SU-DHL-6 (cell line): ENCODE measurements around the gene PPP3CA.

Experiments
- H2AFZ ChIP-seq: fragments of 200-600 bp; sonication (generic); 2 replicates; pipeline ENCODE4 v1.6.1; 2014; ENCODE audit warnings: low read depth, mild to moderate bottlenecking, moderate library complexity, mixed read lengths, antibody characterized with exemption, low read length; ENCODE audit not compliant: severe bottlenecking
- H3F3A ChIP-seq: fragments of 200-600 bp; shearing (Covaris generic); 2 replicates; pipeline ENCODE4 v1.6.0; 2016; ENCODE audit warnings: antibody characterized with exemption, mild to moderate bottlenecking; ENCODE audit not compliant: insufficient read depth
- H3K27ac ChIP-seq: fragments of 200-600 bp; sonication (generic); 2 replicates; pipeline ENCODE4 v1.5.1; 2016; ENCODE audit warnings: low read depth, mild to moderate bottlenecking, low read length, moderate library complexity, mixed read lengths
- H3K27me3 ChIP-seq: fragments of 200-600 bp; sonication (generic), shearing (Covaris generic); 2 replicates; pipeline ENCODE4 v1.6.0; 2014; ENCODE audit warnings: mild to moderate bottlenecking, low read length
- H3K36me3 ChIP-seq: fragments of 200-600 bp; sonication (generic); 2 replicates; pipeline ENCODE4 v1.6.1; 2014; ENCODE audit warnings: mild to moderate bottlenecking, low read length, mixed read lengths
- H3K4me2 ChIP-seq: fragments of 300-600, 200-600 bp; shearing (Covaris generic), sonication (generic); 2 replicates; pipeline ENCODE4 v1.6.0; 2014; ENCODE audit warnings: low read length, low read depth, mild to moderate bottlenecking; ENCODE audit not compliant: poor library complexity, severe bottlenecking
- H3K4me3 ChIP-seq: fragments of 200-600 bp; sonication (generic); 2 replicates; pipeline ENCODE4 v1.5.1; 2014; ENCODE audit warnings: antibody characterized with exemption, low read length, mild to moderate bottlenecking, mixed read lengths; ENCODE audit not compliant: insufficient read depth, poor library complexity, severe bottlenecking
- H3K79me2 ChIP-seq: fragments of 200-600 bp; sonication (generic); 2 replicates; pipeline ENCODE4 v1.6.1; 2014; ENCODE audit warnings: mild to moderate bottlenecking, low read length, moderate library complexity; ENCODE audit not compliant: insufficient read depth
- H3K9ac ChIP-seq: fragments of 200-600 bp; sonication (generic); 2 replicates; pipeline ENCODE4 v1.7.0; 2014; ENCODE audit warnings: mild to moderate bottlenecking, low read length
- H3K9me2 ChIP-seq: fragments of 200-600 bp; sonication (generic); replicated peaks from 2 replicates; pipeline ENCODE4 v1.6.1; 2014; ENCODE audit warnings: low read length; ENCODE audit not compliant: insufficient read depth
- H3K9me3 ChIP-seq: fragments of 200-600 bp; sonication (generic); 2 replicates; pipeline ENCODE4 v1.6.1; 2014; ENCODE audit warnings: low read length, mixed read lengths; ENCODE audit not compliant: insufficient read depth
- H4K20me1 ChIP-seq: fragments of 200-600 bp; sonication (generic); 2 replicates; pipeline ENCODE4 v1.6.1; 2014; ENCODE audit warnings: low read depth, mild to moderate bottlenecking, antibody characterized with exemption, low read length, moderate library complexity, mixed read lengths
- CTCF ChIP-seq: fragments of 200-600 bp; sonication (generic); IDR thresholded peaks from one replicate; pipeline ENCODE4 v1.5.1; 2017; ENCODE audit warnings: antibody characterized with exemption, mild to moderate bottlenecking, low read length, moderate library complexity; ENCODE audit not compliant: insufficient read depth, poor library complexity, severe bottlenecking
- EZH2phosphoT487 ChIP-seq: fragments of 200-600 bp; sonication (generic), shearing (Covaris generic); conservative IDR thresholded peaks from 2 replicates; pipeline ENCODE4 v1.6.1; 2018; ENCODE audit warnings: mild to moderate bottlenecking, antibody characterized with exemption, low read length, moderate library complexity, mixed read lengths

PPP3CA gene

GRCh38 chr4:101086801-101087586 lies 260.3 kb downstream of the PPP3CA start:
- H3K9me3 ChIP-seq: no peaks in the 10 kb centered on the region
- no peaks in the 10 kb centered on the region for H3K79me2 ChIP-seq
- H3K36me3 ChIP-seq: no peaks in the 10 kb centered on the region
- no peaks in the 10 kb centered on the region for H4K20me1 ChIP-seq
- H3K4me2 ChIP-seq: no peak overlapping the region
- no peaks in the 10 kb centered on the region for H3K9me2 ChIP-seq
- H3K27me3 ChIP-seq: no peaks in the 10 kb centered on the region
- H2AFZ ChIP-seq: no peak overlapping the region
- no peak overlapping the region for H3K27ac ChIP-seq
- 0 out of 2 replicates have a peak, but pooled peaks cover 4% of the 10 kb centered on the region for H3F3A ChIP-seq
- H3K4me3 ChIP-seq: no peak overlapping the region
- TF ChIP-seq EZH2phosphoT487: no peak
- TF ChIP-seq CTCF: no peak
- H3K9ac ChIP-seq: no peak overlapping the region

- H3K79me2 ChIP-seq: no peaks in the 10 kb centered on the region
- H3K27ac ChIP-seq: no peak overlapping the region
- no peaks in the 10 kb centered on the region for H3K9me3 ChIP-seq
- no peaks in the 10 kb centered on the region for H3K9me2 ChIP-seq
- H3K4me2 ChIP-seq: no peak overlapping the region
- no peak overlapping the region for H3K4me3 ChIP-seq
- H4K20me1 ChIP-seq: no peaks in the 10 kb centered on the region
- no peaks in the 10 kb centered on the region for H3K27me3 ChIP-seq
- H3K36me3 ChIP-seq: no peaks in the 10 kb centered on the region
- TF ChIP-seq CTCF (no peak), EZH2phosphoT487 (no peak)
- 0 out of 2 replicates have a peak, but pooled peaks cover 4% of the 10 kb centered on the region for H3F3A ChIP-seq
- no peak overlapping the region for H2AFZ ChIP-seq
- H3K9ac ChIP-seq: no peak overlapping the region
These were observed 264.2 kb downstream of the PPP3CA start for GRCh38 chr4:101083131-101083530.

GRCh38 chr4:101081695-101082369 lies 265.5 kb downstream of the PPP3CA start:
- H3K27me3 ChIP-seq: no peaks in the 10 kb centered on the region

More at GRCh38 chr4:101081695-101082369, 265.5 kb downstream of the PPP3CA start:
- no peaks in the 10 kb centered on the region for H3K9me2 ChIP-seq
- H3K27ac ChIP-seq: no peak overlapping the region
- H4K20me1 ChIP-seq: no peaks in the 10 kb centered on the region
- no peak overlapping the region for H3K4me3 ChIP-seq
- 0 out of 2 replicates have a peak, but pooled peaks cover 4% of the 10 kb centered on the region for H3F3A ChIP-seq
- H3K79me2 ChIP-seq: no peaks in the 10 kb centered on the region
- H2AFZ ChIP-seq: no peak overlapping the region
- H3K4me2 ChIP-seq: no peak overlapping the region
- H3K9ac ChIP-seq: no peak overlapping the region
- TF ChIP-seq CTCF: no peak
- TF ChIP-seq EZH2phosphoT487: no peak
- no peaks in the 10 kb centered on the region for H3K36me3 ChIP-seq
- no peaks in the 10 kb centered on the region for H3K9me3 ChIP-seq
